OCI-LY1 (cell line): Measurements from ENCODE around the gene PHF14.

ENCODE experiments used
- H2AFZ ChIP-seq: fragments of 200-600 bp; sonication (generic), shearing (Covaris generic); 2 replicates; pipeline ENCODE4 v1.6.0; 2014; ENCODE audit warnings: antibody characterized with exemption, mild to moderate bottlenecking, low read length
- H3F3A ChIP-seq: fragments of 200-600 bp; sonication (generic), shearing (Covaris generic); 2 replicates; pipeline ENCODE4 v1.6.0; 2014; ENCODE audit warnings: mild to moderate bottlenecking, antibody characterized with exemption, low read length, moderate library complexity; ENCODE audit not compliant: insufficient read depth
- H3K27ac ChIP-seq: fragments of 200-600 bp; sonication (generic); 2 replicates; pipeline ENCODE4 v1.5.1; 2014; ENCODE audit warnings: low read length, mixed run types, mild to moderate bottlenecking, low read depth; ENCODE audit not compliant: poor library complexity, severe bottlenecking
- H3K27me3 ChIP-seq: fragments of 200-600 bp; sonication (generic); 2 replicates; pipeline ENCODE4 v1.6.0; 2014; ENCODE audit warnings: antibody characterized with exemption, mild to moderate bottlenecking, low read length, moderate library complexity; ENCODE audit not compliant: insufficient read depth
- H3K36me3 ChIP-seq: fragments of 200-600 bp; sonication (generic); 2 replicates; pipeline ENCODE4 v1.6.1; 2014; ENCODE audit warnings: mild to moderate bottlenecking, antibody characterized with exemption, low read length, moderate library complexity, mixed read lengths; ENCODE audit not compliant: insufficient read depth
- H3K4me1 ChIP-seq: fragments of 200-600 bp; sonication (generic); 2 replicates; pipeline ENCODE4 v1.5.1; 2014; ENCODE audit warnings: mild to moderate bottlenecking, low read length, moderate library complexity; ENCODE audit not compliant: insufficient read depth, severe bottlenecking
- H3K4me2 ChIP-seq: fragments of 200-600 bp; sonication (generic), shearing (Covaris generic); 2 replicates; pipeline ENCODE4 v1.6.1; 2014; ENCODE audit warnings: low read length
- H3K4me3 ChIP-seq: fragments of 200-600 bp; sonication (generic); 2 replicates; pipeline ENCODE4 v1.5.1; 2014; ENCODE audit warnings: low read length, low read depth, mild to moderate bottlenecking, mixed read lengths; ENCODE audit not compliant: poor library complexity, severe bottlenecking
- H3K79me2 ChIP-seq: fragments of 200-600 bp; shearing (Covaris generic); 2 replicates; pipeline ENCODE4 v1.6.1; 2016; ENCODE audit warnings: mixed run types, low read length, mixed read lengths; ENCODE audit not compliant: insufficient read depth
- H3K9ac ChIP-seq: fragments of 200-600 bp; sonication (generic), shearing (Covaris generic); 2 replicates; pipeline ENCODE4 v1.6.1; 2014; ENCODE audit warnings: mild to moderate bottlenecking, low read length, mixed read lengths
- H3K9me2 ChIP-seq: fragments of 200-600 bp; sonication (generic), shearing (Covaris generic); 2 replicates; pipeline ENCODE4 v1.6.1; 2014; ENCODE audit warnings: low read depth, mild to moderate bottlenecking, low read length, mixed read lengths
- H3K9me3 ChIP-seq: fragments of 200-600 bp; shearing (Covaris generic); 2 replicates; pipeline ENCODE4 v1.6.1; 2014; ENCODE audit warnings: low read length, mixed read lengths
- H4K20me1 ChIP-seq: fragments of 200-600 bp; sonication (generic), shearing (Covaris generic); 2 replicates; pipeline ENCODE4 v1.6.0; 2016; ENCODE audit warnings: mild to moderate bottlenecking, low read length; ENCODE audit not compliant: insufficient read depth
- CTCF ChIP-seq: fragments of 200-600 bp; sonication (generic), shearing (Covaris generic); IDR thresholded peaks from 2 replicates; pipeline ENCODE4 v1.5.1; 2017; ENCODE audit warnings: mild to moderate bottlenecking, antibody characterized with exemption, low read length, moderate library complexity, mixed read lengths
- EZH2 ChIP-seq: fragments of 200-600 bp; sonication (generic), shearing (Covaris generic); IDR thresholded peaks from 2 replicates; pipeline ENCODE4 v1.8.0; 2017; ENCODE audit warnings: borderline replicate concordance, mixed run types, mild to moderate bottlenecking, antibody characterized with exemption, low read length, moderate library complexity, mixed read lengths

Gene PHF14

DNA sequence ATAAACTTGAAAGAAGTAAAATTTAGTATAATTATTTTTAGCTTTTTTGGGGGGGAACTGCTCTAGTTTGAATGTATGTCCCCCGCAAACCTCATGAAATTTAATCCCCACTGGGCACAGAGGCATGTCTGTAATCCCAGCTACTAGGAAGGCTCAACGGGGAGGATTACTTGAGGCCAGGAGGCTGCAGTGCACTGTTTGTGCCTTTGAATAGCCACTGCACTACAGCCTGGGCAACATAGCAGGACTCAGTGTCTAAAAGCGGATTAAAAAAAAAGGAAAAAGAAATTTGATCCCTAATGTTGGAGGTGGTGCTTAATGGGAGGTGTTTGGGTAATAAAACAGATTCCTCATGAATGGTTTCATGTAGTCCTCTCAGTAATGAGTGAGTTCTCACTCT is 43.1 kb upstream of the PHF14 start:
- no peaks in the 10 kb centered on the region for H3F3A ChIP-seq
- H3K27ac ChIP-seq, result no peak overlapping the region
- peaks cover 41% of the 10 kb centered on the region for H3K36me3 ChIP-seq
- H4K20me1 ChIP-seq, result no peaks in the 10 kb centered on the region
- no peaks in the 10 kb centered on the region for H3K4me1 ChIP-seq
- no peaks in the 10 kb centered on the region for H3K9me2 ChIP-seq
- no peaks in the 10 kb centered on the region for H3K9me3 ChIP-seq
- no peak for TF ChIP-seq EZH2
- no peak overlapping the region for H2AFZ ChIP-seq
- no peak overlapping the region for H3K4me2 ChIP-seq
- no peak overlapping the region for H3K4me3 ChIP-seq
- H3K9ac ChIP-seq, result no peak overlapping the region
- H3K79me2 ChIP-seq, result no peaks in the 10 kb centered on the region
- H3K27me3 ChIP-seq, result no peaks in the 10 kb centered on the region

GRCh38 chr7:10931161-10931560 is 42.5 kb upstream of the PHF14 start:
- H3K36me3 ChIP-seq, result peaks cover 48% of the 10 kb centered on the region
- TF ChIP-seq EZH2, result no peak
- TF ChIP-seq CTCF, result no peak
- no peaks in the 10 kb centered on the region for H4K20me1 ChIP-seq
- H3K4me1 ChIP-seq, result no peaks in the 10 kb centered on the region
- H3K9me2 ChIP-seq, result no peaks in the 10 kb centered on the region
- no peaks in the 10 kb centered on the region for H3K79me2 ChIP-seq
- H3K27ac ChIP-seq, result no peak overlapping the region
- H3K9ac ChIP-seq, result no peak overlapping the region
- H3K4me2 ChIP-seq, result no peak overlapping the region
- no peaks in the 10 kb centered on the region for H3F3A ChIP-seq
- no peak overlapping the region for H3K4me3 ChIP-seq
- no peak overlapping the region for H2AFZ ChIP-seq
- H3K9me3 ChIP-seq, result no peaks in the 10 kb centered on the region
- H3K27me3 ChIP-seq, result no peaks in the 10 kb centered on the region

DNA sequence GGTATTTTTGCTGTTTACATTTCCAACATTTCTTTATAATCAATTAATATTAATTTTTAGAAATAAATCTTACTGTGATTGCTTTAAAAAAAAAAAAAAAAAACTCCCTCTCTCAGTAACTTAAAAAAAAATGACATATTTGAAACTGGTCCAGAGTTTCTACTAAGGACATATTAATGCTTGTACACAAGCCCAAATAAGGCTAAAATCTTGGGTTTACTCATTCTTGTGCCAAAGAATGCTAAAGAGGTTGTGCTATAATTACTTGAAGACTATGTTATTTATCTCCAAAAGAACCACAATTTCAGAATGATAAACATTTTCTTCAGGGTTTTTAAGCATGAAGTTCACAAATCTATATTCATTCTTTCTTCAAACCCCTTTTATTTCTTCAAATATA is 39.4 kb upstream of the PHF14 start:
- no peak overlapping the region for H3K4me3 ChIP-seq
- peaks cover 69% of the 10 kb centered on the region for H3K36me3 ChIP-seq
- H3F3A ChIP-seq, result no peaks in the 10 kb centered on the region
- no peaks in the 10 kb centered on the region for H3K9me3 ChIP-seq
- H3K79me2 ChIP-seq, result peaks cover 19% of the 10 kb centered on the region
- H3K9me2 ChIP-seq, result no peaks in the 10 kb centered on the region
- H3K27me3 ChIP-seq, result no peaks in the 10 kb centered on the region
- H4K20me1 ChIP-seq, result no peaks in the 10 kb centered on the region
- no peak overlapping the region for H3K27ac ChIP-seq
- H2AFZ ChIP-seq, result no peak overlapping the region
- no peak overlapping the region for H3K4me2 ChIP-seq
- H3K9ac ChIP-seq, result no peak overlapping the region
- TF ChIP-seq CTCF, result no peak
- TF ChIP-seq EZH2, result no peak
- H3K4me1 ChIP-seq, result peaks cover 16% of the 10 kb centered on the region

- H3K9me2 ChIP-seq, result no peaks in the 10 kb centered on the region
- peaks cover 26% of the 10 kb centered on the region for H3K79me2 ChIP-seq
- H3K9me3 ChIP-seq, result no peaks in the 10 kb centered on the region
- H3K9ac ChIP-seq, result peak overlapping the region; percentile 92
- no peaks in the 10 kb centered on the region for H4K20me1 ChIP-seq
- peak overlapping the region; percentile 89 for H3K4me2 ChIP-seq
- TF ChIP-seq CTCF (no peak), EZH2 (no peak)
- H3K4me1 ChIP-seq, result peaks cover 31% of the 10 kb centered on the region
- no peaks in the 10 kb centered on the region for H3K27me3 ChIP-seq
- peaks cover 43% of the 10 kb centered on the region for H3K36me3 ChIP-seq
- no peaks in the 10 kb centered on the region for H3F3A ChIP-seq
- H2AFZ ChIP-seq, result no peak overlapping the region
- H3K4me3 ChIP-seq, result peak overlapping the region; percentile 80
- H3K27ac ChIP-seq, result peak overlapping the region; percentile 93
Observed at GRCh38 chr7:10939237-10939910, 34.3 kb upstream of the PHF14 start.
